Activated CD4-positive, alpha-beta memory T cell treated with anti-CD3 and anti-CD28 coated beads for 36 hours (primary cell): ENCODE data around the gene CACNB1. TPM values are rescaled to one million over a fixed set of nuclear protein-coding genes. Genes with fewer than 3 reads are reported as not detected.

Experiments
- CTCF ChIA-PET: fragments of 350-600 bp; sonication (Branson Sonifier 250); formaldehyde crosslinking; loops from one replicate; lab custom pipeline; 2021; ENCODE audit warnings: antibody characterized with exemption, inconsistent platforms; lab: Charles Lee
- POLR2A ChIA-PET: fragments of 350-600 bp; sonication (Branson Sonifier 250); formaldehyde crosslinking; loops from one replicate; lab custom pipeline; 2021; ENCODE audit warnings: antibody characterized with exemption; lab: Charles Lee
- DNase-seq: peaks from one replicate; pipeline ENCODE4 v3.0.0-alpha.2; 2020
- H3K27ac Mint-ChIP-seq: one replicate; pipeline ENCODE4 v1.8.0; 2021; ENCODE audit warnings: mixed read lengths
- H3K27me3 Mint-ChIP-seq: one replicate; pipeline ENCODE4 v1.8.0; 2021; ENCODE audit warnings: mixed read lengths
- H3K36me3 Mint-ChIP-seq: one replicate; pipeline ENCODE4 v1.8.0; 2021; ENCODE audit warnings: mixed read lengths
- H3K4me1 Mint-ChIP-seq: one replicate; pipeline ENCODE4 v1.8.0; 2021; ENCODE audit warnings: low read depth, mixed read lengths
- H3K4me3 Mint-ChIP-seq: one replicate; pipeline ENCODE4 v1.8.0; 2021; ENCODE audit warnings: mild to moderate bottlenecking, mixed read lengths
- H3K9me3 Mint-ChIP-seq: one replicate; pipeline ENCODE4 v1.8.0; 2021; ENCODE audit warnings: mixed read lengths
- intact Hi-C: fragments of 100-400 bp; cut with micrococcal nuclease; formaldehyde crosslinking; loops from one replicate; pipeline ENCODE4 v1.15.1; 2023
- total RNA-seq, 2 experiments: library from RNA; stranded (reverse); gene quantifications; one replicate each; pipeline ENCODE4 v1.2.3, GENCODE V29; 2021

Gene CACNB1
- total RNA-seq, 2 experiments from 2014 or later, result 13.6 to 14.1 TPM

DNA sequence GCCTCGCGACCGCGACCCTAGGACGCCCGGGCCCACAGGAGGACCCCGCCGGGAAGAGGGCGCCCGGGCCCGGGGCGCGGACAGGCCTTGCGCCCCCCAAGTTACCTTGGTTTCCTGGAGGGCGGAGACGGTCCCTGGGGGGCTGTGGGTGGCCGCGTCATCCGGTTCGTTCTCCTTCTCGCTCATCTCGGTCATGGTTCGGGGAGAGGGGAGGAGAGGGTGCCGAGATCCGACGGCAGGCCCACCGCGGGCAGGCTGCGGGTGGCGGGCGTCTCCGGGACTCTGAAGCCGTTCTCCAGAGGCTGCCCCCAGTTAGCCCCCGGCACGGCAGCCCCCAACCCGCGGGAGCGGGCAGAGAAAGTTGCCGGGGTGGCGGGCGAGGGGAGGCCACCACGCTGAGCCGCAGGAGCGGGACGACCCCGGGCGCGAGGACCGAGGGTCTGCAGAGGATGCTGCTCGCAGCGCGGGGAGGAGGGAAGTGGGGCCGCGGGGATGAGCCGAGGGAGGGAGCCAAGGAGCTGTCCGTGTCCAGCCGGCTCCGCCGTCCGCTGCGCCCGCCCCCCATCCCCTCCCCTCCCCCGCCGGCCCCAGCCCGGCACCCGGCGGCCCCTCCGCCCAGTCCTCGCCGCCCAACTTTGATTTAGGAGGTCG lies 28.0 kb upstream of the CACNB1 start, which contains the start of gene STAC2:
STAC2 (minus strand) TSS at position 638 of the 651 bp plus-strand sequence; CDS start at position 195, 443 bp downstream.
- POLR2A ChIA-PET, result no interaction called here
- Mint-ChIP-seq H3K36me3 (no peaks in the 10 kb centered on the region), H3K4me1 (peaks cover 4% of the 10 kb centered on the region), H3K27ac (no peak within 1 kb of the TSS), H3K4me3 (peak within 1 kb of the TSS; percentile 47), H3K27me3 (peaks cover 41% of the 10 kb centered on the region), H3K9me3 (no peaks in the 10 kb centered on the region)
- intact Hi-C loops, result no loop called here
- CTCF ChIA-PET, result interaction anchor here (1.0 to 1.2 kb wide), 3 partner anchors 11 to 19 kb away, joined by 4 to 6 read pairs (median 5); no protein-coding TSS in a partner anchor
- DNase-seq, result no peak

DNA sequence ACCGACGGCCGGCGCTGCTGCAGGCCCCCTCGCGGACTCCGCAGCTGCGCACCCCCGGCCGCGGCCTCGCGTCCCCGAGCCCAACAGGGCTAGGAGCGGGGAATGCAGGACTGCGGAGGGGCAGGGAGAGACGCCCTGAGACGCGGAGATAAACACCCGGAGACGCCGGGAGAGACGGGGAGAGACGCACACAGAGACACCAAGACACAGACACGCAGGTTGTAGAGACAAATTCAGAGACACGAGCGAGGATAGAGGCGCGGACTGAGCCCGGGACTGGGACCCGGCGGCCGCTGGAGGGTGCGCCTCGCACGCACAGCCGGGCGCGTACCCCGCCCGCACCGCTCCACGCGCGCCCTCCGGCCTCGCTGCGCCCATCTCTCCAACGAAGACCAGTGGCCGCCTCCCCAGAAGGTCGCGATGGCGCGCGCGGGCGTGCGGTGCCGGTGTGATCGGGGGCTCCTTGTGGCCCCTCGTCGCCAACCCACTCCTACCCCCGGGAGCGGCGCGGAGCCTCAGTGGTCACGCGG lies 27.4 kb upstream of the CACNB1 start:
- intact Hi-C loops, result no loop called here
- CTCF ChIA-PET, result no interaction called here
- no peak overlapping the region for H3K27ac Mint-ChIP-seq

GRCh38 chr17:39223907-39224777 lies 26.7 kb upstream of the CACNB1 start:
- Mint-ChIP-seq H3K4me3 (no peak overlapping the region), H3K27me3 (peaks cover 38% of the 10 kb centered on the region), H3K4me1 (peaks cover 4% of the 10 kb centered on the region), H3K9me3 (no peaks in the 10 kb centered on the region), H3K27ac (no peak overlapping the region), H3K36me3 (no peaks in the 10 kb centered on the region)
- POLR2A ChIA-PET, result no interaction called here
- intact Hi-C loops, result no loop called here
- CTCF ChIA-PET, result interaction anchor here (0.9 to 1.6 kb wide), 2 partner anchors 8 to 12 kb away, joined by 3 to 8 read pairs; no protein-coding TSS in a partner anchor
- no peak for DNase-seq

More for the DNA sequence above, 27.4 kb upstream of the CACNB1 start:
- DNase-seq, result no peak
- H3K27me3 Mint-ChIP-seq, result peaks cover 41% of the 10 kb centered on the region
- POLR2A ChIA-PET, result no interaction called here
- H3K36me3 Mint-ChIP-seq, result no peaks in the 10 kb centered on the region
- H3K4me3 Mint-ChIP-seq, result no peak overlapping the region
- H3K4me1 Mint-ChIP-seq, result peaks cover 4% of the 10 kb centered on the region
- H3K9me3 Mint-ChIP-seq, result no peaks in the 10 kb centered on the region

- POLR2A ChIA-PET, result no interaction called here
- H3K27me3 Mint-ChIP-seq, result peaks cover 37% of the 10 kb centered on the region
- intact Hi-C loops, result no loop called here
- no peaks in the 10 kb centered on the region for H3K9me3 Mint-ChIP-seq
- no peaks in the 10 kb centered on the region for H3K36me3 Mint-ChIP-seq
- no peak for DNase-seq
- no peak overlapping the region for H3K27ac Mint-ChIP-seq
- no peak overlapping the region for H3K4me3 Mint-ChIP-seq
- peaks cover 4% of the 10 kb centered on the region for H3K4me1 Mint-ChIP-seq
- CTCF ChIA-PET, result interaction anchor here (0.9 to 1.6 kb wide), 4 partner anchors 9 to 21 kb away, joined by 3 to 8 read pairs (median 4); no protein-coding TSS in a partner anchor
Measured at GRCh38 chr17:39222866-39223834, 25.7 kb upstream of the CACNB1 start.

- intact Hi-C loops, result no loop called here
- POLR2A ChIA-PET, result no interaction called here
- H3K27me3 Mint-ChIP-seq, result peaks cover 33% of the 10 kb centered on the region
- DNase-seq, result no peak
- no peak overlapping the region for H3K4me3 Mint-ChIP-seq
- CTCF ChIA-PET, result interaction anchor here (1.3 kb wide), 1 partner anchor 16 kb away, joined by 3 read pairs; no protein-coding TSS in a partner anchor
- peaks cover 6% of the 10 kb centered on the region for H3K4me1 Mint-ChIP-seq
- H3K36me3 Mint-ChIP-seq, result no peaks in the 10 kb centered on the region
- H3K27ac Mint-ChIP-seq, result no peak overlapping the region
- no peaks in the 10 kb centered on the region for H3K9me3 Mint-ChIP-seq
Measured at GRCh38 chr17:39222151-39222550, 24.7 kb upstream of the CACNB1 start.

- no peaks in the 10 kb centered on the region for H3K36me3 Mint-ChIP-seq
- no peak overlapping the region for H3K27ac Mint-ChIP-seq
- intact Hi-C loops, result no loop called here
- POLR2A ChIA-PET, result no interaction called here
- H3K4me3 Mint-ChIP-seq, result no peak overlapping the region
- no peak for DNase-seq
- H3K27me3 Mint-ChIP-seq, result peaks cover 34% of the 10 kb centered on the region
- peaks cover 6% of the 10 kb centered on the region for H3K4me1 Mint-ChIP-seq
- CTCF ChIA-PET, result interaction anchor here (0.9 to 1.6 kb wide), 3 partner anchors 10 to 23 kb away, joined by 3 to 6 read pairs (median 3); no protein-coding TSS in a partner anchor
- no peaks in the 10 kb centered on the region for H3K9me3 Mint-ChIP-seq
Measured at GRCh38 chr17:39221572-39221971, 24.1 kb upstream of the CACNB1 start.

DNA sequence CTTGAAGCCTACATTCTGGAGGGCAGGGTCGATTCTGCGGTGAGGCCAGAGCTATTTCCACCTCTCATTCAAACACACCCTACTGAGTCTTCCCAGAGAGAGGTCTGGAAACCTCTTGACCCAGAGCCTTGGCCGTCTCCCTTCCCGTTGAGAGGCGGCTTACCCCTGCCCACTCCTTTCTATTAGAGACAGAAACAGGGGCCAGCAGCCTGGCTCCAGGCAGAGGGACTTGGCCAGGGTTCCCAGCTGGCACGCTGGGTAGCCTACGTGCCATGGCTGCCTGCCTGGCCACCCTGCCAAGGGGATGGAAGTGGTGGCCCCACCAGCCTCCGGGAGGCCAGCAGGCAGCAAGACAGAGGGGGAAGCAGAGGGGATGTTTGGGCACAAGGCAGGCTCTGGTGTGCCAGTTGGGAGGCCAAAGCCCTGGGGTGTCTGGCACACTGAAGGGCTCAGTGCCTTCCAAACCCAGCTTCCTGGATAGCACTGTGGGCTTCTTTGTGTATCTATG lies 22.2 kb upstream of the CACNB1 start:
- ChIA-PET POLR2A (no interaction called here), CTCF (interaction anchor here (0.5 to 1.4 kb wide), 2 partner anchors 10 to 17 kb away, joined by 3 to 5 read pairs; no protein-coding TSS in a partner anchor)
- no peaks in the 10 kb centered on the region for H3K9me3 Mint-ChIP-seq
- DNase-seq, result no peak
- H3K4me3 Mint-ChIP-seq, result no peak overlapping the region
- peaks cover 31% of the 10 kb centered on the region for H3K27me3 Mint-ChIP-seq
- peaks cover 2% of the 10 kb centered on the region for H3K4me1 Mint-ChIP-seq
- intact Hi-C loops, result no loop called here
- no peaks in the 10 kb centered on the region for H3K36me3 Mint-ChIP-seq
- H3K27ac Mint-ChIP-seq, result no peak overlapping the region

GRCh38 chr17:39218906-39219305 lies 21.4 kb upstream of the CACNB1 start:
- ChIA-PET POLR2A (no interaction called here), CTCF (interaction anchor here (1.4 to 2.0 kb wide), 3 partner anchors 18 to 25 kb away, joined by 5 to 8 read pairs (median 7); no protein-coding TSS in a partner anchor)
- peaks cover 2% of the 10 kb centered on the region for H3K4me1 Mint-ChIP-seq
- H3K9me3 Mint-ChIP-seq, result no peaks in the 10 kb centered on the region
- H3K4me3 Mint-ChIP-seq, result no peak overlapping the region
- no peak for DNase-seq
- intact Hi-C loops, result no loop called here
- H3K27me3 Mint-ChIP-seq, result peaks cover 26% of the 10 kb centered on the region
- H3K36me3 Mint-ChIP-seq, result no peaks in the 10 kb centered on the region
- no peak overlapping the region for H3K27ac Mint-ChIP-seq

- intact Hi-C loops, result no loop called here
- peak overlapping the region; percentile 32 for H3K4me3 Mint-ChIP-seq
- CTCF ChIA-PET, result interaction anchor here (0.7 to 2.0 kb wide), 7 partner anchors 12 to 53 kb away, joined by 3 to 8 read pairs (median 4); no protein-coding TSS in a partner anchor
Measured at GRCh38 chr17:39217734-39218369, 20.4 kb upstream of the CACNB1 start.

GRCh38 chr17:39213852-39214251 lies 16.4 kb upstream of the CACNB1 start:
- Mint-ChIP-seq H3K27me3 (peaks cover 13% of the 10 kb centered on the region), H3K4me1 (peaks cover 13% of the 10 kb centered on the region), H3K4me3 (no peak overlapping the region), H3K27ac (no peak overlapping the region), H3K36me3 (no peaks in the 10 kb centered on the region), H3K9me3 (no peaks in the 10 kb centered on the region)
- intact Hi-C loops, result no loop called here
- no peak for DNase-seq
- CTCF ChIA-PET, result interaction anchor here (14.9 kb wide), 1 partner anchor 26 kb away, joined by 580 read pairs; no protein-coding TSS in a partner anchor
- POLR2A ChIA-PET, result no interaction called here

More at GRCh38 chr17:39217734-39218369, 20.4 kb upstream of the CACNB1 start:
- DNase-seq, result no peak
- Mint-ChIP-seq H3K36me3 (no peaks in the 10 kb centered on the region), H3K27me3 (peaks cover 21% of the 10 kb centered on the region), H3K9me3 (no peaks in the 10 kb centered on the region), H3K27ac (no peak overlapping the region), H3K4me1 (peaks cover 2% of the 10 kb centered on the region)
- POLR2A ChIA-PET, result no interaction called here
